HG02571 (cell line): ENCODE measurements around the gene RTP1.
"Not testable (repeated sequence)": the region's sequence is repeated elsewhere in the genome, so short reads cannot be mapped to it uniquely, and the experiment has no call there.

Source experiments
- ATAC-seq: cut with Tn5 transposase; IDR thresholded peaks from one replicate; pipeline ENCODE4 v1.9.1; 2021; ENCODE audit warnings: mild to moderate bottlenecking, moderate library complexity; ENCODE audit not compliant: unreplicated experiment

RTP1 gene

GRCh38 chr3:187197335-187197649 is at the start of gene RTP1:
Gene RTP1 (plus strand): TSS chr3:187197486. CDS start chr3:187197516, 30 bp downstream.
- no peak for ATAC-seq

- ATAC-seq = no peak
Measured at GRCh38 chr3:187150186-187150585, 47.1 kb upstream of the RTP1 start.

GRCh38 chr3:187150599-187150998 is 46.7 kb upstream of the RTP1 start:
- no peak for ATAC-seq

GRCh38 chr3:187161556-187161955 is 35.7 kb upstream of the RTP1 start:
- ATAC-seq = no peak

GRCh38 chr3:187162265-187162953 is 34.9 kb upstream of the RTP1 start:
- ATAC-seq = no peak

- no peak for ATAC-seq
Measured at GRCh38 chr3:187165144-187165543, 32.1 kb upstream of the RTP1 start.

GRCh38 chr3:187166750-187167149 is 30.5 kb upstream of the RTP1 start:
- ATAC-seq = no peak

GRCh38 chr3:187167777-187168176 is 29.5 kb upstream of the RTP1 start:
- no peak for ATAC-seq

GRCh38 chr3:187169231-187169960 is 27.9 kb upstream of the RTP1 start:
- ATAC-seq = no peak

- ATAC-seq = not testable (repeated sequence)
Measured at GRCh38 chr3:187170911-187171310, 26.4 kb upstream of the RTP1 start.

GRCh38 chr3:187172929-187173328 is 24.4 kb upstream of the RTP1 start:
- no peak for ATAC-seq

- ATAC-seq = no peak
Measured at GRCh38 chr3:187181454-187182170, 15.7 kb upstream of the RTP1 start.

GRCh38 chr3:187183210-187183862 is 13.9 kb upstream of the RTP1 start:
- ATAC-seq = no peak

GRCh38 chr3:187183903-187184302 is 13.4 kb upstream of the RTP1 start:
- ATAC-seq = no peak

GRCh38 chr3:187185759-187186158 is 11.5 kb upstream of the RTP1 start:
- no peak for ATAC-seq

- ATAC-seq = no peak
Measured at GRCh38 chr3:187186375-187186774, 10.9 kb upstream of the RTP1 start.

- ATAC-seq = no peak
Measured at GRCh38 chr3:187186801-187187421, 10.4 kb upstream of the RTP1 start.

- no peak for ATAC-seq
Measured at GRCh38 chr3:187188931-187189330, 8.4 kb upstream of the RTP1 start.

GRCh38 chr3:187191271-187191670 is 6.0 kb upstream of the RTP1 start:
- ATAC-seq = no peak

- ATAC-seq = no peak
Measured at GRCh38 chr3:187193181-187193580, 4.1 kb upstream of the RTP1 start.
